Activated naive CD8-positive, alpha-beta T cell treated with anti-CD3 and anti-CD28 coated beads, Interleukin-2, amount 50 U/mL, for 24 hours (primary cell): ENCODE data around the gene FBXL20.

ENCODE experiments used
- ATAC-seq: fragments of 150-1000 bp; cut with Tn5 transposase; one replicate; pipeline ENCODE4 v1.10.0; 2021
- DNase-seq: peaks from one replicate; pipeline ENCODE4 v3.0.0; 2021
- H3K27ac Mint-ChIP-seq: one replicate; pipeline ENCODE4 v1.8.0; 2021; ENCODE audit warnings: mild to moderate bottlenecking, mixed read lengths
- H3K27me3 Mint-ChIP-seq: one replicate; pipeline ENCODE4 v1.8.0; 2021; ENCODE audit warnings: mixed read lengths
- H3K36me3 Mint-ChIP-seq: one replicate; pipeline ENCODE4 v1.8.0; 2021; ENCODE audit warnings: low read depth, mixed read lengths
- H3K4me1 Mint-ChIP-seq: one replicate; pipeline ENCODE4 v1.8.0; 2021; ENCODE audit warnings: mixed read lengths
- H3K4me3 Mint-ChIP-seq: one replicate; pipeline ENCODE4 v1.8.0; 2021; ENCODE audit warnings: mild to moderate bottlenecking, moderate library complexity, mixed read lengths
- H3K9me3 Mint-ChIP-seq: one replicate; pipeline ENCODE4 v1.8.0; 2021; ENCODE audit warnings: mixed read lengths

Gene FBXL20

DNA sequence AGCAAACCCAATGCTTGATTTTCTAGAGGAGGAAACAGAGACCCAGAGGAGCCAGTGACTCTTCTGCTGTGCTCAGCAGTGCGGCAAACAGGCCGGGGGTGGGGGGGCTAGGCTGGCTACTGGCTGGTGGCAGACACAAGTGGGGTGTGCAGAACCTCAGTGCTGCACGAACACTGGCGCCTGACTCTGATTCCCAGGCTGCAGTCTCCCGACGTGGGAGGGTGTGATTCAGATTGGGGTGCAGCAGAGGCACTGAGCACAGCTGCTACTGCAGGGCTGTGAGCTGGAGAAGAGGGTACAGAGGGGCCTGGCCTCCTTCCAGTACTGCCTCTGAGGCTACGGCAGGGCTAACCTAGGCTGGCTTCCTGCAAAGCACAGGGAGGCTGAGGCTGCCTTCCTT, 193.3 kb downstream of the FBXL20 start:
- H3K4me1 Mint-ChIP-seq, result peaks cover 51% of the 10 kb centered on the region
- H3K9me3 Mint-ChIP-seq, result no peaks in the 10 kb centered on the region
- no peaks in the 10 kb centered on the region for H3K27me3 Mint-ChIP-seq
- H3K27ac Mint-ChIP-seq, result no peak overlapping the region
- H3K36me3 Mint-ChIP-seq, result peaks cover 21% of the 10 kb centered on the region
- DNase-seq (peak; percentile 36), ATAC-seq (peak; percentile 16)
- no peak overlapping the region for H3K4me3 Mint-ChIP-seq

DNA sequence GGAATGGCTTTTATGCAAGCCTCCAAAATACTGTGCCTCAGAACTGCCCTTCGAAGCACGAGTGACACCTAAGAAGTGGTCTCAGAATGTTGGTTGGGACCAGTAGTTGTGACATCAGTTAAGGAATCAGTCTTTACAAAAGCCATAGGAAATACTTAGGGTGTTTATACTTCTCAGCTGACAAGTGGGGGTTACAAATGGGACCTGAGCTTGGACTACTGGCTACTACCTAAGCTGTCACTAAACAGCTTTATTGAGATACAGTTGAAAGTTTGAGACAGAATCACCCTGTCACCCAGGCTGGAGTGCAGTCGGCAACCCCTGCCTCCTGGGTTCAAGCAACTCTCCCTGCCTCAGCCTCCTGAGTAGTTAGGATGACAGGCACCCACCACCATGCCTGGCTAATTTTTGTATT, 196.3 kb downstream of the FBXL20 start:
- peaks cover 63% of the 10 kb centered on the region for H3K4me1 Mint-ChIP-seq
- peak overlapping the region; percentile 8 for H3K27ac Mint-ChIP-seq
- H3K27me3 Mint-ChIP-seq, result no peaks in the 10 kb centered on the region
- peaks cover 50% of the 10 kb centered on the region for H3K36me3 Mint-ChIP-seq
- no peaks in the 10 kb centered on the region for H3K9me3 Mint-ChIP-seq
- DNase-seq (no peak), ATAC-seq (no peak)
- no peak overlapping the region for H3K4me3 Mint-ChIP-seq

DNA sequence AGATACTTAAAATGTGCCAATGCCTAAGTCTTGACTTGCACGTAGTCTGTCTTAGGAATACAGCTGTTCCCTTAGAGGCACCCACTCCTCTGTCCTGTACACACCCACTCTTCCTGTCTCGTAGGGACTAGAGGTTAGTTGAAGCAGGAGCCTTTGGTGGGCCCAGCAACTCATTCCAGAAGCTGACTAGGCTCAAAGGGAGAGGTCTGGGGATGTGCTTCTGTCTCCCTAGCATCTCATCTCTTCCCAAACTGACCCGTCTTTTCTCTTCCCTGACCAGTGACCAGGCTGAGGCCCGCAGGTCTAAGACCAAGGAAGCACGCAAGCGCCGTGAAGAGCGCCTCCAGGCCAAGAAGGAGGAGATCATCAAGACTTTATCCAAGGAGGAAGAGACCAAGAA, 197.2 kb downstream of the FBXL20 start:
- H3K9me3 Mint-ChIP-seq, result no peaks in the 10 kb centered on the region
- H3K4me3 Mint-ChIP-seq, result peak overlapping the region; percentile 87
- ATAC-seq, result no peak
- no peak for DNase-seq
- peaks cover 3% of the 10 kb centered on the region for H3K27me3 Mint-ChIP-seq
- peaks cover 56% of the 10 kb centered on the region for H3K36me3 Mint-ChIP-seq
- peaks cover 65% of the 10 kb centered on the region for H3K4me1 Mint-ChIP-seq
- H3K27ac Mint-ChIP-seq, result peak overlapping the region; percentile 8
